Mucosa of descending colon (tissue), 3 donors: ENCODE results near the gene PARP3. TPM values are rescaled to one million over a fixed set of nuclear protein-coding genes. Genes with fewer than 3 reads are reported as not detected.
A peak's percentile ranks its signal among the peaks of the same experiment; 100 is the strongest.

Experiments used
- ATAC-seq: fragments of 200-7000 bp; cut with Tn5 transposase; one replicate; pipeline ENCODE4 v1.9.1; 2020; ENCODE audit warnings: mild to moderate bottlenecking, moderate library complexity
- DNase-seq, 3 donors: peaks; one replicate each; pipeline ENCODE4 v3.0.0-alpha.2; 2020
- H3K36me3 ChIP-seq: fragments of 200-600 bp; one replicate; pipeline ENCODE4 v1.8.0; 2021; ENCODE audit warnings: low read depth, mild to moderate bottlenecking
- H3K4me1 ChIP-seq: fragments of 200-600 bp; one replicate; pipeline ENCODE4 v1.8.0; 2021; ENCODE audit warnings: low read depth, mild to moderate bottlenecking
- H3K4me3 ChIP-seq: fragments of 200-600 bp; one replicate; pipeline ENCODE4 v1.8.0; 2021; ENCODE audit warnings: mild to moderate bottlenecking
- H3K9me3 ChIP-seq: fragments of 200-600 bp; one replicate; pipeline ENCODE4 v1.8.0; 2021; ENCODE audit warnings: mild to moderate bottlenecking
- CTCF ChIP-seq: fragments of 200-600 bp; IDR thresholded peaks from one replicate; pipeline ENCODE4 v1.8.0; 2022; ENCODE audit warnings: antibody characterized with exemption, mild to moderate bottlenecking
- intact Hi-C, 2 donors: fragments of 100-400 bp; cut with DNase I in 1 of 2; cut with micrococcal nuclease in 1 of 2; formaldehyde crosslinking; loops; one replicate each; pipeline versions ENCODE4 v1.11.0 to v1.11.1; 2022; cut with DNase I, micrococcal nuclease
- total RNA-seq, 3 donors: library from RNA; stranded (reverse); fragmentation: NEBNext Ultra II Directional in 2 of 3; extraction: Animal tissue kit (Norgen Biotek cat#: 25700) in 2 of 3; gene quantifications; one replicate each; pipeline versions ENCODE4 v1.2.1 to v1.2.4, GENCODE V29; 2021 to 2023
- donor health status: DM: no; HTN: no; CAD: no; lungs with moderate emphysema.
- donor health status: DM: no; HTN: no; CAD: no.
- donor health status: DM: no; HTN: yes; CAD: no.

Gene PARP3
- total RNA-seq, 3 donors from 2014 or later = 27.0 to 34.0 (median 29.2) TPM

- TF ChIP-seq CTCF = no peak
Observed at GRCh38 chr3:51958603-51959521, 16.7 kb downstream of the PARP3 start.

GRCh38 chr3:51959651-51960050 lies 17.5 kb downstream of the PARP3 start:
- intact Hi-C loops = no loop called here
- H3K4me3 ChIP-seq = no peak overlapping the region
- H3K4me1 ChIP-seq = peaks cover 7% of the 10 kb centered on the region
- peak in 2 of 3 donors; percentile 15 to 30 for DNase-seq
- H3K36me3 ChIP-seq = no peaks in the 10 kb centered on the region
- H3K9me3 ChIP-seq = no peaks in the 10 kb centered on the region
- ATAC-seq = no peak
- TF ChIP-seq CTCF = no peak

More at GRCh38 chr3:51958603-51959521, 16.7 kb downstream of the PARP3 start:
- peaks cover 7% of the 10 kb centered on the region for H3K4me1 ChIP-seq
- intact Hi-C loops = no loop called here
- no peaks in the 10 kb centered on the region for H3K36me3 ChIP-seq
- H3K4me3 ChIP-seq = no peak overlapping the region
- DNase-seq (peak in 2 of 3 donors; percentile 18 to 33), ATAC-seq (no peak)
- H3K9me3 ChIP-seq = no peaks in the 10 kb centered on the region

- no peak for ATAC-seq
- intact Hi-C loops = no loop called here
- no peaks in the 10 kb centered on the region for H3K9me3 ChIP-seq
- TF ChIP-seq CTCF = no peak
- H3K4me3 ChIP-seq = no peak overlapping the region
- DNase-seq = peak in 2 of 3 donors; percentile 20 to 38
- peaks cover 7% of the 10 kb centered on the region for H3K4me1 ChIP-seq
- H3K36me3 ChIP-seq = no peaks in the 10 kb centered on the region
Observed at GRCh38 chr3:51960386-51960785, 18.2 kb downstream of the PARP3 start.

- peak in 2 of 3 donors; percentile 25 to 34 for DNase-seq
- ATAC-seq = no peak
- Histone ChIP-seq H3K9me3 (no peaks in the 10 kb centered on the region), H3K4me1 (peaks cover 6% of the 10 kb centered on the region), H3K4me3 (no peak overlapping the region), H3K36me3 (no peaks in the 10 kb centered on the region)
- no peak for TF ChIP-seq CTCF
- intact Hi-C loops = no loop called here
Observed at GRCh38 chr3:51961011-51961410, 18.8 kb downstream of the PARP3 start.

GRCh38 chr3:51961602-51962569 lies 19.7 kb downstream of the PARP3 start:
- intact Hi-C loops = no loop called here
- DNase-seq (peak in 1 of 3 donors; percentile 19), ATAC-seq (peak; percentile 38)
- Histone ChIP-seq H3K4me1 (peaks cover 7% of the 10 kb centered on the region), H3K36me3 (no peaks in the 10 kb centered on the region), H3K9me3 (no peaks in the 10 kb centered on the region), H3K4me3 (no peak overlapping the region)
- TF ChIP-seq CTCF = no peak
